Neural progenitor cell (in vitro differentiated cells): ENCODE data around the gene ZFYVE21.

Experiments
- EZH2 ChIP-seq: fragments of 200-600 bp; sonication (generic); IDR thresholded peaks from 2 replicates; pipeline ENCODE4 v1.6.1; 2017; ENCODE audit warnings: antibody characterized with exemption, mild to moderate bottlenecking, moderate library complexity
- EZH2phosphoT487 ChIP-seq: fragments of 200-600 bp; sonication (generic); IDR thresholded peaks from 2 replicates; pipeline ENCODE4 v1.6.1; 2017; ENCODE audit warnings: antibody characterized with exemption
- TF ChIP-seq, protein P1 (sequence below): fragments of 200-600 bp; sonication (generic); IDR thresholded peaks from 2 replicates; pipeline ENCODE4 v1.5.1; 2017; ENCODE audit warnings: antibody characterized with exemption, mild to moderate bottlenecking

DNA sequence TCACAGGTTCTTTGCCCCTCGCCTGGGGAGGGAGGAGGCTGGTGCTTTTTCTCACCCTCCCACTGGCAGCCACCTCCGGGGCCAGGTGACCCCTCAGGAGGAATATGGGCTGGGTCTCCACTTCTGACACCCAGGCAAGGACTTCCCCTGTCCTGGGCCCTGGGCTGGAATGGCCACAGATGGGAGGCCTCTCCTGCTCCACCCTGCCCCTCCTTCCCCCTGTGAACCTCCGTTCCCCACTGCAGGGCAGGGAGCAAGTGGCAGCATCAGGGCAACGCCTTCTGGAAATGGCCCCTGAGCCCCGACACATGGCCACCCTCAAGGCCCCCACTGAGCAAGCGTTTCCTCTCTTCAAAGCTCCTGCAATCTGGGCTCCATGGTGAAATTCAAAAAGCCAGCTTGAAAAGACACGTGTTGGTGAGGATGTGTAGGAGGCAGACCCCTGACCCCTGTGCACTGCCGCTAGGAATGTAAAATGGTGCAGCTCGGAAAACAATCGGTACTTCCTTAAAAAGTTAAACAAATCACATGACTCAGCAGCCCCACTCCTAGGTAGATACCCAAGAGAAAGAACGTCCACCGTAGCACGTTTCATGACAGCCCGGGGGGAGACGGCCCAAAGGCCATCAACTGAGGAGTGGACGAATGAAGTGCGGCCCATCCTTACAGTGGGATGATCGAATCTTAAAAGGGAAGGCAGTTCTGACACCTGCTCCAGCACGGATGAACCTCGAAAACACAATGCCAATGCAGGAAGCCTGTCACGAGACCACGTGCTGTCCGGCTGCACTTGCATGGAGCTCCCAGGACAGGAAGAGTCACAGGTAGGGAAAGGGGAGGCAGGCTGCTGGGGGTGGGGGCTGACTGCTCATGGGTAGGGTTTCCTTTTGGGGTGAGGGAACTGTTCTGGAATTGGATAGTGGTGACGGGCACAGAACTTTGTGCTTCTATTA is 11.9 kb upstream of the ZFYVE21 start:
- TF ChIP-seq, protein P1, sequence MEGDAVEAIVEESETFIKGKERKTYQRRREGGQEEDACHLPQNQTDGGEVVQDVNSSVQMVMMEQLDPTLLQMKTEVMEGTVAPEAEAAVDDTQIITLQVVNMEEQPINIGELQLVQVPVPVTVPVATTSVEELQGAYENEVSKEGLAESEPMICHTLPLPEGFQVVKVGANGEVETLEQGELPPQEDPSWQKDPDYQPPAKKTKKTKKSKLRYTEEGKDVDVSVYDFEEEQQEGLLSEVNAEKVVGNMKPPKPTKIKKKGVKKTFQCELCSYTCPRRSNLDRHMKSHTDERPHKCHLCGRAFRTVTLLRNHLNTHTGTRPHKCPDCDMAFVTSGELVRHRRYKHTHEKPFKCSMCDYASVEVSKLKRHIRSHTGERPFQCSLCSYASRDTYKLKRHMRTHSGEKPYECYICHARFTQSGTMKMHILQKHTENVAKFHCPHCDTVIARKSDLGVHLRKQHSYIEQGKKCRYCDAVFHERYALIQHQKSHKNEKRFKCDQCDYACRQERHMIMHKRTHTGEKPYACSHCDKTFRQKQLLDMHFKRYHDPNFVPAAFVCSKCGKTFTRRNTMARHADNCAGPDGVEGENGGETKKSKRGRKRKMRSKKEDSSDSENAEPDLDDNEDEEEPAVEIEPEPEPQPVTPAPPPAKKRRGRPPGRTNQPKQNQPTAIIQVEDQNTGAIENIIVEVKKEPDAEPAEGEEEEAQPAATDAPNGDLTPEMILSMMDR: no peak
- TF ChIP-seq EZH2phosphoT487: no peak
- TF ChIP-seq EZH2: no peak
